HepG2 (cell line): ENCODE data around the gene ACBD6. TPM values are rescaled to one million over a fixed set of nuclear protein-coding genes. Genes with fewer than 3 reads are reported as not detected.

Experiments
- NCOA1 ChIP-seq: sonication (generic); formaldehyde crosslinking; IDR thresholded peaks from 2 replicates; pipeline ENCODE4 v1.9.0; 2021; ENCODE audit warnings: missing genetic modification reagents
- NCOA2 ChIP-seq: sonication (generic); formaldehyde crosslinking; IDR thresholded peaks from 2 replicates; pipeline ENCODE4 v1.8.0; 2022; ENCODE audit warnings: inconsistent platforms
- RARA ChIP-seq: IDR thresholded peaks from 2 replicates; pipeline ENCODE4 v1.6.1; 2016; ENCODE audit warnings: missing genetic modification reagents, missing compliant biosample characterization
- RNF2 ChIP-seq: fragments of 450-650 bp; conservative IDR thresholded peaks from 2 replicates; pipeline ENCODE4 v1.6.1; 2016; ENCODE audit warnings: low read depth
- SOX6 ChIP-seq, 2 experiments: fragments of 450-650 bp in 1 of 2; sonication (generic) in 1 of 2; formaldehyde crosslinking in 1 of 2; IDR thresholded peaks; 2 replicates each; pipeline versions ENCODE4 v1.4.0 to v1.6.1; 2017 to 2020; ENCODE audit warnings: antibody characterized with exemption in 1 of 2, mild to moderate bottlenecking in 1 of 2, missing genetic modification reagents in 1 of 2
- ZBTB38 ChIP-seq: sonication (generic); formaldehyde crosslinking; IDR thresholded peaks from 2 replicates; pipeline ENCODE4 v1.5.1; 2020; ENCODE audit warnings: mild to moderate bottlenecking, missing genetic modification reagents
- ZC3H13 ChIP-seq: sonication (generic); formaldehyde crosslinking; IDR thresholded peaks from 2 replicates; pipeline ENCODE4 v1.8.1; 2023; ENCODE audit warnings: mild to moderate bottlenecking, missing genetic modification reagents, moderate library complexity
- ZNF160 ChIP-seq: sonication (generic); formaldehyde crosslinking; IDR thresholded peaks from 2 replicates; pipeline ENCODE4 v1.8.0; 2022; ENCODE audit warnings: mild to moderate bottlenecking, inconsistent platforms, missing genetic modification reagents
- ZNF180 ChIP-seq: sonication (generic); formaldehyde crosslinking; IDR thresholded peaks from 2 replicates; pipeline ENCODE4 v1.4.0; 2020; ENCODE audit warnings: low read depth, missing genetic modification reagents, borderline replicate concordance
- ZNF572 ChIP-seq: sonication (generic); formaldehyde crosslinking; IDR thresholded peaks from 2 replicates; pipeline ENCODE4 v1.5.1; 2020; ENCODE audit warnings: mild to moderate bottlenecking, missing genetic modification reagents
- ZNF776 ChIP-seq: sonication (generic); formaldehyde crosslinking; IDR thresholded peaks from 2 replicates; pipeline ENCODE4 v1.4.0; 2020; ENCODE audit warnings: mild to moderate bottlenecking, missing genetic modification reagents
- polyA plus RNA-seq, 8 experiments: library from polyadenylated mRNA; depleted of rRNA in 3 of 8; stranded (reverse) in 7 of 8; unstranded in 1 of 8; fragments of >200 nt; fragmentation: Illumina TruSeq in 4 of 8; extraction: Trizol in 4 of 8; gene quantifications; 2 replicates each; pipeline versions ENCODE4 v1.2.1 to v1.2.3, GENCODE V29; 2011 to 2016; ENCODE audit warnings: low read depth in 4 of 8, missing spikeins in 1 of 8, mixed read lengths in 1 of 8; ENCODE audit not compliant: insufficient read depth in 1 of 8
- total RNA-seq, 5 experiments: library from RNA; depleted of rRNA; stranded (reverse); fragments of >200 nt; fragmentation: Illumina TruSeq; extraction: Trizol; gene quantifications; 2 replicates each; pipeline ENCODE4 v1.2.3, GENCODE V29; 2016; ENCODE audit warnings: low read depth in 1 of 5
- TF ChIP-seq, protein P1 (sequence below): sonication (generic); formaldehyde crosslinking; IDR thresholded peaks from 2 replicates; pipeline ENCODE4 v1.8.1; 2023; ENCODE audit warnings: mild to moderate bottlenecking, moderate library complexity, missing genetic modification reagents
- TF ChIP-seq, protein P2 (sequence below): IDR thresholded peaks from 2 replicates; pipeline ENCODE4 v1.6.1; 2016; ENCODE audit warnings: low read depth, borderline replicate concordance
- TF ChIP-seq, protein P3 (sequence below): sonication (generic); formaldehyde crosslinking; IDR thresholded peaks from 2 replicates; pipeline ENCODE4 v1.4.0; 2020; ENCODE audit warnings: low read depth, missing genetic modification reagents
- TF ChIP-seq, protein P4 (sequence below): sonication (generic); formaldehyde crosslinking; IDR thresholded peaks from 2 replicates; pipeline ENCODE4 v1.8.0; 2022; ENCODE audit warnings: missing genetic modification reagents, mild to moderate bottlenecking, borderline replicate concordance
- TF ChIP-seq, protein P5 (sequence below): sonication (generic); formaldehyde crosslinking; IDR thresholded peaks from 2 replicates; pipeline ENCODE4 v1.4.0; 2020; ENCODE audit warnings: mild to moderate bottlenecking, low read depth, missing genetic modification reagents
- TF ChIP-seq, protein P6 (sequence below): sonication (generic); formaldehyde crosslinking; IDR thresholded peaks from 2 replicates; pipeline ENCODE4 v1.4.0; 2020; ENCODE audit warnings: missing genetic modification reagents

Gene ACBD6
- total and polyA plus RNA-seq, 2 of the 13 experiments (the other 11 are each of a cell fraction or from before 2014, with no cell fraction given): 33.5 to 47.2 TPM

DNA sequence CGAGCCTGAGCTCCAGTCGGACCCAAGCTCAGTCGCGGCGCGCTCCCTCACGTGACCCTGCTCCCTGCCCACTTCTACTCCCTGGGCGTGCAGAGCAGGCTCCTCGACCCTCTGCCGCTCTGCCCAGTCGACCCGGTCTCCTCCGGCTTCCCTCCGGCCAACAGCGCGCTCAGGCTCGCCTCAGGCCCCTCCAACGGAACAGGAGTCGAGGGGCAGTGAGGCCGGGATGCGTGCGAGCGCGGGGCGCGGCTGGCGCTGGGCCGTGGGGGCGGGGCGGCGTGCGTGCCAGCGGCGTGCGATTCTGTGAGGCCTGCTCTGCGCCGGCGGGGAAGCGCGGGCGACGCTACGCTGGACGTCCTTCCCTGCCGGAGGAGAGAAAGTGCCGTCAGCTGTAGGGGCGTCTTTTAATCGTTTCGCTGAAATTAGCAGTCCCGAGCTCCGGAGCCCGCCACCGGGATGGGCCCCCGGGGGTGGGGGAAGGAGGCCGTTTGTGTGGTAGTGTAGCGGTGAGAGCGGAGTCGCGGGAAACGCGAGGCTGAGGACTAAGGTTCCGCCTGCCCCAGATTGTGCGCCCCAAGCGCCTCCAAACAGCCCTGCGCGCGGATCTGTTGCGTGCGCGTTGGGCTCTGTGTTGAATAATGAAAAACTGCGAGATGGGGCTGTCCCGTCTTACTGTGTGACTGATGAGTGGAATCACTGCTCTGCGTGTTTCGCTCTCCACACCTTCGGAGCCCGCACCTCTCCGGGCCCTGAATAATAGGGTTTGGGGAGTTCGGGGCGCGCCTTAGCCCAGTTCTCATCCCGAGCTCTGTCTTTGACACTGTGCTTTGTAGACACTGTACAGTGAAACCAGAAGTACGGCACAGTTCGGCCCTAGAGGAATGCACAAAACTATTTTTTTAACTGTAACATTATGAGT is at the start of gene ACBD6 (continued):
- TF ChIP-seq, protein P1, sequence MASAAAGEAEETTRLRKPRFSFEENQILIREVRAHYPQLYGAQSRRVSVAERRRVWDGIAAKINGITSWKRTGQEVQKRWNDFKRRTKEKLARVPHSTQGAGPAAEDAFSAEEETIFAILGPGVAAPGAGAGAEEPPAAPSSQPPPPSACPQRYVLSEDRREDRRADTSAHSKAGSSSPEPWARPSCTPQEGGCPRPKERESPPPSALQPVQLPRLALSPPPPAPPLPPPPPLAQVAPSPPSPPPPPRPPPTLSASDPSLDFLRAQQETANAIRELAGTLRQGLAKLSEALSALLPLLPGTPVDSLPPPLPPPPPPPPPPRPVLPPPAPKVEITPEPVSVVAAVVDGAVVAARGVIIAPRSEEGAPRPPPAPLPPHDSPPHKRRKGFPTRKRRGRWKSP (CRISPR knock-in tag): peak; percentile 94
- TF ChIP-seq ZBTB38 (peak; percentile 91; the same call in 1 of the 2 replicates), SOX6 (IDR thresholded peaks at IDR 0.05) (no peak), SOX6 (CRISPR knock-in tag; IDR thresholded peaks at IDR 0.05) (0 out of 2 replicates have a peak, but pooled peaks have one; percentile 1), ZNF180 (CRISPR knock-in tag) (0 out of 2 replicates have a peak, but pooled peaks have one; percentile 12), RARA (0 out of 2 replicates have a peak, but pooled peaks have one; percentile 15), NCOA1 (CRISPR knock-in tag) (no peak), NCOA2 (CRISPR knock-in tag) (peak; percentile 37; the same call in 1 of the 2 replicates), ZC3H13 (CRISPR knock-in tag) (peak; percentile 97), ZNF572 (CRISPR knock-in tag) (0 out of 2 replicates have a peak, but pooled peaks have one; percentile 28), ZNF160 (CRISPR knock-in tag) (no peak), ZNF776 (CRISPR knock-in tag) (peak; percentile 96), RNF2 (peak; percentile 98)
- TF ChIP-seq, protein P2, sequence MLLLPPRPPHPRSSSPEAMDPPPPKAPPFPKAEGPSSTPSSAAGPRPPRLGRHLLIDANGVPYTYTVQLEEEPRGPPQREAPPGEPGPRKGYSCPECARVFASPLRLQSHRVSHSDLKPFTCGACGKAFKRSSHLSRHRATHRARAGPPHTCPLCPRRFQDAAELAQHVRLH (CRISPR knock-in tag): no peak; the same call in 1 of the 2 replicates
- TF ChIP-seq, protein P3, sequence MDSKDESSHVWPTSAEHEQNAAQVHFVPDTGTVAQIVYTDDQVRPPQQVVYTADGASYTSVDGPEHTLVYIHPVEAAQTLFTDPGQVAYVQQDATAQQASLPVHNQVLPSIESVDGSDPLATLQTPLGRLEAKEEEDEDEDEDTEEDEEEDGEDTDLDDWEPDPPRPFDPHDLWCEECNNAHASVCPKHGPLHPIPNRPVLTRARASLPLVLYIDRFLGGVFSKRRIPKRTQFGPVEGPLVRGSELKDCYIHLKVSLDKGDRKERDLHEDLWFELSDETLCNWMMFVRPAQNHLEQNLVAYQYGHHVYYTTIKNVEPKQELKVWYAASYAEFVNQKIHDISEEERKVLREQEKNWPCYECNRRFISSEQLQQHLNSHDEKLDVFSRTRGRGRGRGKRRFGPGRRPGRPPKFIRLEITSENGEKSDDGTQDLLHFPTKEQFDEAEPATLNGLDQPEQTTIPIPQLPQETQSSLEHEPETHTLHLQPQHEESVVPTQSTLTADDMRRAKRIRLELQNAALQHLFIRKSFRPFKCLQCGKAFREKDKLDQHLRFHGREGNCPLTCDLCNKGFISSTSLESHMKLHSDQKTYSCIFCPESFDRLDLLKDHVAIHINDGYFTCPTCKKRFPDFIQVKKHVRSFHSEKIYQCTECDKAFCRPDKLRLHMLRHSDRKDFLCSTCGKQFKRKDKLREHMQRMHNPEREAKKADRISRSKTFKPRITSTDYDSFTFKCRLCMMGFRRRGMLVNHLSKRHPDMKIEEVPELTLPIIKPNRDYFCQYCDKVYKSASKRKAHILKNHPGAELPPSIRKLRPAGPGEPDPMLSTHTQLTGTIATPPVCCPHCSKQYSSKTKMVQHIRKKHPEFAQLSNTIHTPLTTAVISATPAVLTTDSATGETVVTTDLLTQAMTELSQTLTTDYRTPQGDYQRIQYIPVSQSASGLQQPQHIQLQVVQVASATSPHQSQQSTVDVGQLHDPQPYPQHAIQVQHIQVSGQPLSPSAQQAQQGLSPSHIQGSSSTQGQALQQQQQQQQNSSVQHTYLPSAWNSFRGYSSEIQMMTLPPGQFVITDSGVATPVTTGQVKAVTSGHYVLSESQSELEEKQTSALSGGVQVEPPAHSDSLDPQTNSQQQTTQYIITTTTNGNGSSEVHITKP (CRISPR knock-in tag): no peak; the same call in 1 of the 2 replicates
- TF ChIP-seq, protein P4, sequence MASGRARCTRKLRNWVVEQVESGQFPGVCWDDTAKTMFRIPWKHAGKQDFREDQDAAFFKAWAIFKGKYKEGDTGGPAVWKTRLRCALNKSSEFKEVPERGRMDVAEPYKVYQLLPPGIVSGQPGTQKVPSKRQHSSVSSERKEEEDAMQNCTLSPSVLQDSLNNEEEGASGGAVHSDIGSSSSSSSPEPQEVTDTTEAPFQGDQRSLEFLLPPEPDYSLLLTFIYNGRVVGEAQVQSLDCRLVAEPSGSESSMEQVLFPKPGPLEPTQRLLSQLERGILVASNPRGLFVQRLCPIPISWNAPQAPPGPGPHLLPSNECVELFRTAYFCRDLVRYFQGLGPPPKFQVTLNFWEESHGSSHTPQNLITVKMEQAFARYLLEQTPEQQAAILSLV (CRISPR knock-in tag): peak; percentile 95; the same call in 1 of the 2 replicates
- TF ChIP-seq, protein P5, sequence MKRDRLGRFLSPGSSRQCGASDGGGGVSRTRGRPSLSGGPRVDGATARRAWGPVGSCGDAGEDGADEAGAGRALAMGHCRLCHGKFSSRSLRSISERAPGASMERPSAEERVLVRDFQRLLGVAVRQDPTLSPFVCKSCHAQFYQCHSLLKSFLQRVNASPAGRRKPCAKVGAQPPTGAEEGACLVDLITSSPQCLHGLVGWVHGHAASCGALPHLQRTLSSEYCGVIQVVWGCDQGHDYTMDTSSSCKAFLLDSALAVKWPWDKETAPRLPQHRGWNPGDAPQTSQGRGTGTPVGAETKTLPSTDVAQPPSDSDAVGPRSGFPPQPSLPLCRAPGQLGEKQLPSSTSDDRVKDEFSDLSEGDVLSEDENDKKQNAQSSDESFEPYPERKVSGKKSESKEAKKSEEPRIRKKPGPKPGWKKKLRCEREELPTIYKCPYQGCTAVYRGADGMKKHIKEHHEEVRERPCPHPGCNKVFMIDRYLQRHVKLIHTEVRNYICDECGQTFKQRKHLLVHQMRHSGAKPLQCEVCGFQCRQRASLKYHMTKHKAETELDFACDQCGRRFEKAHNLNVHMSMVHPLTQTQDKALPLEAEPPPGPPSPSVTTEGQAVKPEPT (CRISPR knock-in tag): peak; percentile 96; the same call in 1 of the 2 replicates
- TF ChIP-seq, protein P6, sequence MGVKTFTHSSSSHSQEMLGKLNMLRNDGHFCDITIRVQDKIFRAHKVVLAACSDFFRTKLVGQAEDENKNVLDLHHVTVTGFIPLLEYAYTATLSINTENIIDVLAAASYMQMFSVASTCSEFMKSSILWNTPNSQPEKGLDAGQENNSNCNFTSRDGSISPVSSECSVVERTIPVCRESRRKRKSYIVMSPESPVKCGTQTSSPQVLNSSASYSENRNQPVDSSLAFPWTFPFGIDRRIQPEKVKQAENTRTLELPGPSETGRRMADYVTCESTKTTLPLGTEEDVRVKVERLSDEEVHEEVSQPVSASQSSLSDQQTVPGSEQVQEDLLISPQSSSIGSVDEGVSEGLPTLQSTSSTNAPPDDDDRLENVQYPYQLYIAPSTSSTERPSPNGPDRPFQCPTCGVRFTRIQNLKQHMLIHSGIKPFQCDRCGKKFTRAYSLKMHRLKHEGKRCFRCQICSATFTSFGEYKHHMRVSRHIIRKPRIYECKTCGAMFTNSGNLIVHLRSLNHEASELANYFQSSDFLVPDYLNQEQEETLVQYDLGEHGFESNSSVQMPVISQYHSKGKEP (CRISPR knock-in tag): no peak; the same call in 1 of the 2 replicates
